Measurements from ENCODE around the gene TMEM198.

DNA sequence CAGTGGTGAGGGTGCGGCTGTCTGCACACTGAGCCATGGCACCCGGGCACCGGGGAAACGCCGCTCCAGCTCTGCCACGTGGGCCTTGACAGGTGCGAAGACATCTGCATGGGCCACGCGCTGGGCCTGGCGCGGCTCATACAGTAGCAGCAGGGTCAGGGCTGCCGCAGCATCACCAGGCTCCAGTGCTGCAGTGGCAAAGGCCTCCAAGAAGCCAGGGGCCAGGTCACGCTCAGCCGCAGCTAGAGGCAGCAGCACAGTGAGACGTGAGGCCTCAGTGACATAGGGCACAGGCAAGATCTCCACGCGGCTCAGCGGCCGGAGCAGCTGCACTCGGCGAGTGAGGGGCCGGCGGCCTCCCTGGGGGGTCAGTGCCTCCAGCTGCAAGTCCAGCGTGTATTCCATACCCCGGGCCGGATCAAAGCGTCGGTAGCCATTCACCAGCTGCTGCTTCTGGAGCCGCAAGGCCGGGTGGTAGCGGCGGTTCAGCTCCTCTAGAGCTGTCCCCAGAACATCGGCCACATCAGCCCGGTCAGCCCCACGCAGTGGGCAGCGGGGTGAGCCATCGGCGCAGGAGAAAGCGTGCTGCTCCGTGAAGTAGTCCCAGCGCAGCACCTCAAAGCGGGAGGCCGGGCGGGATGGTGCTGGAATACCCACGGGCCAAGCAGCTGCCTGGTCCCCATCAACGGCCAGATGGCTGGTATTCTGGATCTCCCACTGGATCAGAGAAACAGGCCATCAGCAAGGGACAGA is 3.7 kb upstream of the TMEM198 start:
- TF ChIP-seq, protein P1, sequence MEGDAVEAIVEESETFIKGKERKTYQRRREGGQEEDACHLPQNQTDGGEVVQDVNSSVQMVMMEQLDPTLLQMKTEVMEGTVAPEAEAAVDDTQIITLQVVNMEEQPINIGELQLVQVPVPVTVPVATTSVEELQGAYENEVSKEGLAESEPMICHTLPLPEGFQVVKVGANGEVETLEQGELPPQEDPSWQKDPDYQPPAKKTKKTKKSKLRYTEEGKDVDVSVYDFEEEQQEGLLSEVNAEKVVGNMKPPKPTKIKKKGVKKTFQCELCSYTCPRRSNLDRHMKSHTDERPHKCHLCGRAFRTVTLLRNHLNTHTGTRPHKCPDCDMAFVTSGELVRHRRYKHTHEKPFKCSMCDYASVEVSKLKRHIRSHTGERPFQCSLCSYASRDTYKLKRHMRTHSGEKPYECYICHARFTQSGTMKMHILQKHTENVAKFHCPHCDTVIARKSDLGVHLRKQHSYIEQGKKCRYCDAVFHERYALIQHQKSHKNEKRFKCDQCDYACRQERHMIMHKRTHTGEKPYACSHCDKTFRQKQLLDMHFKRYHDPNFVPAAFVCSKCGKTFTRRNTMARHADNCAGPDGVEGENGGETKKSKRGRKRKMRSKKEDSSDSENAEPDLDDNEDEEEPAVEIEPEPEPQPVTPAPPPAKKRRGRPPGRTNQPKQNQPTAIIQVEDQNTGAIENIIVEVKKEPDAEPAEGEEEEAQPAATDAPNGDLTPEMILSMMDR (IDR thresholded peaks at IDR 0.05) = no peak
- TF ChIP-seq POLR2A (IDR thresholded peaks at IDR 0.05) = no peak
